Measurements from ENCODE around the gene SPTB.

- no peak for TF ChIP-seq CTCF (IDR thresholded peaks at IDR 0.05; ENCODE audit: low read depth, low read length)
- no peak for TF ChIP-seq EZH2phosphoT487 (IDR thresholded peaks at IDR 0.05; ENCODE audit: low read depth)
These were observed 133.1 kb downstream of the SPTB start for GRCh38 chr14:64746298-64747250.
